ENCODE data around the gene CYBC1. TPM values are rescaled to one million over a fixed set of nuclear protein-coding genes. Genes with fewer than 3 reads are reported as not detected.

Gene CYBC1
- total RNA-seq, 3 donors from 2014 or later, result 79.2 to 90.5 (median 81.0) TPM

GRCh38 chr17:82411396-82412053 lies 39.0 kb downstream of the CYBC1 start:
- H3K36me3 ChIP-seq (ENCODE audit: low read depth), result no peaks in the 10 kb centered on the region
- intact Hi-C loops (cut with DNase I, micrococcal nuclease), result loop anchor here in 1 of 2 donors (10.0 kb wide), 1 partner anchor 57 kb away; the partner anchor contains the start of gene TEX19

GRCh38 chr17:82410014-82410716 lies 40.4 kb downstream of the CYBC1 start:
- intact Hi-C loops (cut with DNase I, micrococcal nuclease), result loop anchor here in 1 of 2 donors (10.0 kb wide), 1 partner anchor 55 kb away; the partner anchor contains the start of gene TEX19
- H3K36me3 ChIP-seq (ENCODE audit: low read depth), result no peaks in the 10 kb centered on the region
- no peak overlapping the region for H3K4me3 ChIP-seq
- no peak for DNase-seq
- no peaks in the 10 kb centered on the region for H3K4me1 ChIP-seq (ENCODE audit: low read depth)
- TF ChIP-seq CTCF (IDR thresholded peaks at IDR 0.05), result no peak
- no peaks in the 10 kb centered on the region for H3K9me3 ChIP-seq
- no peak for ATAC-seq

More at GRCh38 chr17:82411396-82412053, 39.0 kb downstream of the CYBC1 start:
- Histone ChIP-seq H3K4me1 (ENCODE audit: low read depth) (no peaks in the 10 kb centered on the region), H3K4me3 (no peak overlapping the region), H3K9me3 (no peaks in the 10 kb centered on the region)
- DNase-seq (no peak), ATAC-seq (no peak)
- TF ChIP-seq CTCF (IDR thresholded peaks at IDR 0.05), result no peak

- Histone ChIP-seq H3K36me3 (ENCODE audit: low read depth) (no peaks in the 10 kb centered on the region), H3K4me1 (ENCODE audit: low read depth) (no peaks in the 10 kb centered on the region), H3K4me3 (no peak overlapping the region), H3K9me3 (no peaks in the 10 kb centered on the region)
- no peak for DNase-seq
- intact Hi-C loops (cut with DNase I, micrococcal nuclease), result no loop called here
- no peak for TF ChIP-seq CTCF (IDR thresholded peaks at IDR 0.05)
- no peak for ATAC-seq
Measured at GRCh38 chr17:82408938-82409318, 41.6 kb downstream of the CYBC1 start.

GRCh38 chr17:82408288-82408937 lies 42.1 kb downstream of the CYBC1 start:
- intact Hi-C loops (cut with DNase I, micrococcal nuclease), result no loop called here
- no peaks in the 10 kb centered on the region for H3K36me3 ChIP-seq (ENCODE audit: low read depth)
- TF ChIP-seq CTCF (IDR thresholded peaks at IDR 0.05), result no peak
- DNase-seq, result no peak
- no peaks in the 10 kb centered on the region for H3K4me1 ChIP-seq (ENCODE audit: low read depth)
- no peaks in the 10 kb centered on the region for H3K9me3 ChIP-seq
- H3K4me3 ChIP-seq, result no peak overlapping the region
- ATAC-seq, result no peak

GRCh38 chr17:82407255-82407654 lies 43.3 kb downstream of the CYBC1 start:
- no peak for TF ChIP-seq CTCF (IDR thresholded peaks at IDR 0.05)
- no peak for ATAC-seq

More at GRCh38 chr17:82407255-82407654, 43.3 kb downstream of the CYBC1 start:
- DNase-seq, result no peak
- Histone ChIP-seq H3K4me1 (ENCODE audit: low read depth) (no peaks in the 10 kb centered on the region), H3K4me3 (no peak overlapping the region), H3K36me3 (ENCODE audit: low read depth) (no peaks in the 10 kb centered on the region), H3K9me3 (no peaks in the 10 kb centered on the region)
- intact Hi-C loops (cut with DNase I, micrococcal nuclease), result no loop called here

Data from mucosa of descending colon (tissue), 3 donors.